IMR-90 (cell line): Measurements from ENCODE around the gene AGBL3. TPM values are rescaled to one million over a fixed set of nuclear protein-coding genes. Genes with fewer than 3 reads are reported as not detected.

Source experiments
- ATAC-seq: fragments of 200-7000 bp; cut with Tn5 transposase; 2 replicates; pipeline ENCODE4 v1.9.1; 2020; ENCODE audit warnings: low read depth, mild to moderate bottlenecking, moderate library complexity
- BruUV-seq: library from RNA; stranded (reverse); fragments of 400-500 nt; replicated peaks from 2 replicates; lab custom pipeline; 2021; lab: Mats Ljungman, UMichigan
- CTCF ChIA-PET: fragments of 300-600 bp; formaldehyde crosslinking; extraction: SDS; loops from one replicate; lab custom pipeline; 2021; ENCODE audit warnings: antibody characterized with exemption; lab: Yijun Ruan, JAX
- POLR2A ChIA-PET: fragments of 300-600 bp; sonication (Branson Sonifier 250); formaldehyde crosslinking; loops from one replicate; lab custom pipeline; 2022; ENCODE audit warnings: antibody characterized with exemption; ENCODE audit not compliant: unreplicated experiment; lab: Charles Lee
- DNase-seq: peaks from one replicate; pipeline ENCODE4 v3.0.0; 2013
- H2AFZ ChIP-seq: replicated peaks from 2 replicates; pipeline ENCODE3; 2013; ENCODE audit warnings: low read length, mild to moderate bottlenecking; ENCODE audit not compliant: poor library complexity
- H2AK5ac ChIP-seq: 2 replicates; pipeline ENCODE4 v1.6.1; 2013; ENCODE audit warnings: low read depth, low read length, inconsistent platforms
- H2AK9ac ChIP-seq: replicated peaks from 2 replicates; pipeline ENCODE3; 2013; ENCODE audit warnings: mild to moderate bottlenecking, low read depth, low read length, moderate library complexity; ENCODE audit not compliant: poor library complexity
- H2BK120ac ChIP-seq: 2 replicates; pipeline ENCODE4 v1.6.1; 2013; ENCODE audit warnings: low read depth, low read length, inconsistent platforms
- H2BK15ac ChIP-seq: 3 replicates; pipeline ENCODE4 v1.6.1; 2013; ENCODE audit warnings: low read depth, low read length, inconsistent platforms
- H2BK20ac ChIP-seq: 2 replicates; pipeline ENCODE4 v1.6.1; 2013; ENCODE audit warnings: low read depth, mild to moderate bottlenecking, inconsistent platforms, low read length, moderate library complexity
- H2BK5ac ChIP-seq: 2 replicates; pipeline ENCODE4 v1.6.1; 2013; ENCODE audit warnings: mild to moderate bottlenecking, low read depth, low read length, inconsistent platforms; ENCODE audit not compliant: poor library complexity, severe bottlenecking
- H3K14ac ChIP-seq: replicated peaks from 2 replicates; pipeline ENCODE4 v1.6.1; 2013; ENCODE audit warnings: low read depth, low read length, inconsistent platforms
- H3K18ac ChIP-seq: 2 replicates; pipeline ENCODE4 v1.6.1; 2013; ENCODE audit warnings: low read depth, low read length, control low read depth
- H3K23ac ChIP-seq: 2 replicates; pipeline ENCODE4 v1.6.1; 2013; ENCODE audit warnings: low read depth, low read length, inconsistent platforms
- H3K27ac ChIP-seq: 2 replicates; pipeline ENCODE4 v1.5.1; 2013; ENCODE audit warnings: mild to moderate bottlenecking, control low read depth, low read length; ENCODE audit not compliant: insufficient read depth
- H3K27me3 ChIP-seq: 2 replicates; pipeline ENCODE4 v1.6.1; 2013; ENCODE audit warnings: low read length; ENCODE audit not compliant: control insufficient read depth, insufficient read depth
- H3K36me3 ChIP-seq: 2 replicates; pipeline ENCODE4 v1.6.1; 2013; ENCODE audit warnings: low read length, mixed read lengths; ENCODE audit not compliant: control insufficient read depth, insufficient read depth
- H3K4ac ChIP-seq: 2 replicates; pipeline ENCODE4 v1.6.1; 2013; ENCODE audit warnings: low read depth, low read length, inconsistent platforms
- H3K4me1 ChIP-seq: 2 replicates; pipeline ENCODE4 v1.6.1; 2013; ENCODE audit warnings: low read length, mixed read lengths; ENCODE audit not compliant: control insufficient read depth, insufficient read depth
- H3K4me2 ChIP-seq: 2 replicates; pipeline ENCODE4 v1.6.1; 2013; ENCODE audit warnings: low read depth, mild to moderate bottlenecking, control low read depth, low read length, moderate library complexity
- H3K4me3 ChIP-seq: 2 replicates; pipeline ENCODE4 v1.5.1; 2013; ENCODE audit warnings: low read depth, mild to moderate bottlenecking, control low read depth, low read length, moderate library complexity; ENCODE audit not compliant: insufficient read depth
- H3K56ac ChIP-seq: 2 replicates; pipeline ENCODE4 v1.6.1; 2013; ENCODE audit warnings: low read length, inconsistent platforms; ENCODE audit not compliant: insufficient read depth; ENCODE audit errors: extremely low read depth
- H3K79me1 ChIP-seq, 2 experiments: 2 replicates each; pipeline ENCODE4 v1.6.1; 2013; ENCODE audit warnings: low read length in 2 of 2, inconsistent platforms in 1 of 2, low read depth in 1 of 2
- H3K9ac ChIP-seq: 2 replicates; pipeline ENCODE4 v1.6.1; 2013; ENCODE audit warnings: low read depth, low read length, control low read depth
- H3K9me1 ChIP-seq: 2 replicates; pipeline ENCODE4 v1.6.1; 2013; ENCODE audit warnings: low read length, inconsistent platforms; ENCODE audit not compliant: insufficient read depth
- H3K9me3 ChIP-seq: 2 replicates; pipeline ENCODE4 v1.6.1; 2013; ENCODE audit warnings: low read length; ENCODE audit not compliant: control insufficient read depth, insufficient read depth
- H4K20me1 ChIP-seq: 2 replicates; pipeline ENCODE4 v1.6.1; 2013; ENCODE audit warnings: low read length, inconsistent platforms; ENCODE audit not compliant: insufficient read depth
- H4K5ac ChIP-seq: 2 replicates; pipeline ENCODE4 v1.6.1; 2013; ENCODE audit warnings: mild to moderate bottlenecking, low read depth, low read length, control low read depth
- H4K8ac ChIP-seq, 2 experiments: 2 replicates each; pipeline ENCODE4 v1.6.1; 2013; ENCODE audit warnings: low read depth in 2 of 2, low read length in 2 of 2, control low read depth in 1 of 2, inconsistent platforms in 1 of 2
- H4K91ac ChIP-seq: 2 replicates; pipeline ENCODE4 v1.6.1; 2013; ENCODE audit warnings: low read depth, low read length, inconsistent platforms; ENCODE audit not compliant: insufficient read depth
- CHD1 ChIP-seq: IDR thresholded peaks from 2 replicates; pipeline ENCODE4 v1.6.1; 2012; ENCODE audit warnings: low read depth, low read length, improper control_type of control experiment
- RFX5 ChIP-seq: IDR thresholded peaks from 2 replicates; pipeline ENCODE4 v1.8.0; 2012; ENCODE audit warnings: low read depth, mild to moderate bottlenecking, low read length, moderate library complexity
- WGBS, 2 experiments: methylation state at CpG; one replicate each; pipeline versions ENCODE4 v1.1.5 to v1.1.7; 2013; ENCODE audit warnings: missing lambda C conversion rate in 2 of 2; ENCODE audit not compliant: insufficient read length in 1 of 2; ENCODE audit errors: extremely low coverage in 2 of 2; 5-methylcytosine and 5-hydroxymethylcytosine counted together
- dilution Hi-C: fragments of 300-500 bp; cut with HindIII; formaldehyde crosslinking; loops from one replicate; pipeline ENCODE4 v1.14.3; 2018; ENCODE audit warnings: low sequenced_read_pairs; ENCODE audit not compliant: unreplicated experiment
- in situ Hi-C: fragments of 300-500 bp; cut with MboI; formaldehyde crosslinking; loops from 3 replicates; pipeline ENCODE4 v1.14.3; 2019; ENCODE audit warnings: low sequenced_read_pairs, inconsistent platforms, mixed read lengths
- intact Hi-C: fragments of 100-400 bp; cut with micrococcal nuclease; formaldehyde crosslinking; loops from 2 replicates; pipeline ENCODE4 v1.10.0; 2022
- polyA plus RNA-seq, 3 experiments: library from polyadenylated mRNA; depleted of rRNA; stranded (reverse); fragments of >200 nt; gene quantifications; 2 replicates each; pipeline ENCODE4 v1.2.3, GENCODE V29; 2012; ENCODE audit warnings: low replicate concordance in 1 of 3
- total RNA-seq: library from RNA; depleted of rRNA; stranded (reverse); fragments of >200 nt; gene quantifications from 2 replicates; pipeline ENCODE4 v1.2.3, GENCODE V29; 2012

Gene AGBL3
- total and polyA plus RNA-seq, 2 of the 4 experiments (the other 2 are of a cell fraction), result 0.18 to 0.65 TPM

GRCh38 chr7:135074096-135074495, 87.8 kb downstream of the AGBL3 start:
- no peak overlapping the region for H4K91ac ChIP-seq
- H2BK120ac ChIP-seq, result no peak overlapping the region
- H3K9ac ChIP-seq, result no peak overlapping the region
- H3K4ac ChIP-seq, result no peak overlapping the region
- no peaks in the 10 kb centered on the region for H3K9me1 ChIP-seq
- no peak overlapping the region for H2AK9ac ChIP-seq
- H3K56ac ChIP-seq, result no peak overlapping the region
- BruUV-seq, result no TSS peak
- no peaks in the 10 kb centered on the region for H3K36me3 ChIP-seq
- no peak for ATAC-seq
- H2AFZ ChIP-seq, result no peak overlapping the region
- dilution Hi-C loops (no loop called here), intact Hi-C loops (no loop called here), in situ Hi-C loops (no loop called here)
- no peak overlapping the region for H3K14ac ChIP-seq
- no peaks in the 10 kb centered on the region for H3K4me1 ChIP-seq
- H3K79me1 ChIP-seq, result no peaks in the 10 kb centered on the region
- no peak overlapping the region for H4K5ac ChIP-seq
- H3K4me2 ChIP-seq, result no peak overlapping the region
- no peak overlapping the region for H3K23ac ChIP-seq
- H2BK5ac ChIP-seq, result no peak overlapping the region
- no peaks in the 10 kb centered on the region for H4K20me1 ChIP-seq
- CTCF ChIA-PET, result no interaction called here
- H2BK20ac ChIP-seq, result no peak overlapping the region
- no peaks in the 10 kb centered on the region for H3K9me3 ChIP-seq
- TF ChIP-seq CHD1 (no peak), RFX5 (no peak)
- WGBS, 2 experiments, result no CpG with 5 or more reads among the region's 1 CpG
- peaks cover 9% of the 10 kb centered on the region for H3K27me3 ChIP-seq
- H3K4me3 ChIP-seq, result no peak overlapping the region
- POLR2A ChIA-PET, result no interaction called here
- H2AK5ac ChIP-seq, result no peak overlapping the region
- H3K18ac ChIP-seq, result no peak overlapping the region
- no peak overlapping the region for H2BK15ac ChIP-seq
- H4K8ac ChIP-seq, result no peak overlapping the region
- H3K27ac ChIP-seq, result no peak overlapping the region
- DNase-seq, result no peak
